Peyer's patch (tissue), 4 donors: ENCODE measurements around the gene CACNA2D4. TPM values are rescaled to one million over a fixed set of nuclear protein-coding genes. Genes with fewer than 3 reads are reported as not detected.

Experiments used
- DNase-seq, 3 donors: peaks; one replicate each; pipeline ENCODE4 v3.0.0-alpha.2; 2017 to 2019
- H3K27ac ChIP-seq, 4 donors: fragments of 200-600 bp; sonication (generic); one replicate each; pipeline ENCODE4 v1.5.1; 2016 to 2019
- H3K27me3 ChIP-seq, 2 donors: fragments of 200-600 bp; sonication (generic); one replicate each; pipeline ENCODE4 v1.5.1; 2019
- H3K36me3 ChIP-seq, 3 donors: fragments of 200-600 bp; sonication (generic); one replicate each; pipeline ENCODE4 v1.5.1; 2016 to 2019
- H3K4me1 ChIP-seq, 4 donors: fragments of 200-600 bp; sonication (generic); one replicate each; pipeline ENCODE4 v1.5.1; 2016 to 2019
- H3K4me3 ChIP-seq, 4 donors: fragments of 200-600 bp; sonication (generic); 1 replicate in 3 of 4; 2 replicates in 1 of 4; pipeline ENCODE4 v1.5.1; 2016 to 2019; ENCODE audit warnings: mild to moderate bottlenecking in 1 of 4
- H3K9me3 ChIP-seq, 4 donors: fragments of 200-600 bp; sonication (generic); one replicate each; pipeline ENCODE4 v1.5.1; 2016 to 2019; ENCODE audit warnings: mild to moderate bottlenecking in 1 of 4
- CTCF ChIP-seq, 6 experiments: fragments of 450-650 bp in 4 of 6; fragments of 200-600 bp in 2 of 6; sonication (generic) in 1 of 6; IDR thresholded peaks; one replicate each; pipeline ENCODE4 v1.5.1; 2017 to 2019; ENCODE audit warnings: antibody characterized with exemption in 6 of 6, mild to moderate bottlenecking in 3 of 6, moderate library complexity in 1 of 6
- POLR2A ChIP-seq, 2 donors: fragments of 450-650 bp; IDR thresholded peaks; one replicate each; pipeline ENCODE4 v1.5.1; 2017; ENCODE audit warnings: antibody characterized with exemption in 2 of 2, mild to moderate bottlenecking in 2 of 2, moderate library complexity in 2 of 2
- total RNA-seq, 4 donors: library from RNA; depleted of rRNA; stranded (reverse); fragments of >200 nt; gene quantifications; one replicate each; pipeline ENCODE4 v1.1.0, GENCODE V29; 2016

CACNA2D4 gene
- 10 to 100 TPM in 2 of 4 donors, 1 to 10 TPM in 2; 9.5 to 19.3 (median 12.3) TPM for total RNA-seq

- TF ChIP-seq CTCF (IDR thresholded peaks at IDR 0.05) (no peak), POLR2A (IDR thresholded peaks at IDR 0.05) (no peak)
- Histone ChIP-seq H3K27me3 (no peaks in the 10 kb centered on the region), H3K4me1 (no peaks in the 10 kb centered on the region), H3K4me3 (peak within 1 kb of the TSS; percentile 8 to 34 (median 26)), H3K9me3 (no peaks in the 10 kb centered on the region), H3K27ac (peak within 1 kb of the TSS; percentile 22 to 75 (median 48)), H3K36me3 (no peaks in the 10 kb centered on the region)
- DNase-seq, result peak; percentile 14 to 46 (median 44)
Observed at GRCh38 chr12:1918081-1918883, at the start of gene CACNA2D4. CACNA2D4 (minus strand) TSS chr12:1918652; CDS start chr12:1918473, 179 bp downstream.

GRCh38 chr12:1966561-1967226 is 48.2 kb upstream of the CACNA2D4 start:
- H3K4me1 ChIP-seq, result no peaks in the 10 kb centered on the region
- no peaks in the 10 kb centered on the region for H3K9me3 ChIP-seq
- DNase-seq, result no peak
- TF ChIP-seq CTCF (IDR thresholded peaks at IDR 0.05) (no peak), POLR2A (IDR thresholded peaks at IDR 0.05) (no peak)
- peak overlapping the region in 2 of 4 donors; percentile 5 to 32 for H3K27ac ChIP-seq
- peaks cover 0 to 28% (median 0%) of the 10 kb centered on the region in 3 donors for H3K36me3 ChIP-seq
- no peaks in the 10 kb centered on the region for H3K27me3 ChIP-seq
- no peak overlapping the region for H3K4me3 ChIP-seq

GRCh38 chr12:1965916-1966315 is 47.5 kb upstream of the CACNA2D4 start:
- Histone ChIP-seq H3K9me3 (no peaks in the 10 kb centered on the region), H3K4me3 (no peak overlapping the region), H3K36me3 (peaks cover 0 to 29% (median 0%) of the 10 kb centered on the region in 3 donors), H3K27ac (peak overlapping the region in 2 of 4 donors; percentile 5 to 32), H3K4me1 (no peaks in the 10 kb centered on the region), H3K27me3 (no peaks in the 10 kb centered on the region)
- no peak for TF ChIP-seq POLR2A (IDR thresholded peaks at IDR 0.05)
- no peak for TF ChIP-seq CTCF (IDR thresholded peaks at IDR 0.05)
- DNase-seq, result no peak

- no peaks in the 10 kb centered on the region for H3K27me3 ChIP-seq
- no peaks in the 10 kb centered on the region for H3K9me3 ChIP-seq
- H3K4me1 ChIP-seq, result no peaks in the 10 kb centered on the region
- no peak overlapping the region for H3K4me3 ChIP-seq
- H3K36me3 ChIP-seq, result peaks cover 0 to 29% (median 3%) of the 10 kb centered on the region in 3 donors
- peak overlapping the region in 1 of 4 donors; percentile 6 for H3K27ac ChIP-seq
- no peak for DNase-seq
- no peak for TF ChIP-seq CTCF (IDR thresholded peaks at IDR 0.05)
Observed at GRCh38 chr12:1962051-1963020, 43.9 kb upstream of the CACNA2D4 start.

GRCh38 chr12:1956716-1957115 is 38.3 kb upstream of the CACNA2D4 start:
- no peak for DNase-seq
- no peaks in the 10 kb centered on the region for H3K4me1 ChIP-seq
- H3K27ac ChIP-seq, result no peak overlapping the region
- H3K27me3 ChIP-seq, result no peaks in the 10 kb centered on the region
- H3K36me3 ChIP-seq, result peaks cover 0 to 16% (median 3%) of the 10 kb centered on the region in 3 donors
- no peak overlapping the region for H3K4me3 ChIP-seq
- TF ChIP-seq CTCF (IDR thresholded peaks at IDR 0.05) (no peak), POLR2A (IDR thresholded peaks at IDR 0.05) (no peak)
- H3K9me3 ChIP-seq, result no peaks in the 10 kb centered on the region
